GM12801 (cell line): ENCODE data around the gene NF1.

Experiments used
- CTCF ChIP-seq: IDR thresholded peaks from one replicate; pipeline ENCODE4 v1.5.1; 2011; ENCODE audit warnings: control low read depth; ENCODE audit not compliant: insufficient read length; ENCODE audit errors: extremely low read depth

Gene NF1

GRCh38 chr17:31388770-31389656 lies 294.2 kb downstream of the NF1 start:
- TF ChIP-seq CTCF = no peak

- TF ChIP-seq CTCF = no peak
Observed at GRCh38 chr17:31389657-31390381, 295.0 kb downstream of the NF1 start.

- no peak for TF ChIP-seq CTCF
Observed at GRCh38 chr17:31390426-31390747, 295.6 kb downstream of the NF1 start.

- TF ChIP-seq CTCF = no peak
Observed at GRCh38 chr17:31390748-31391495, 296.1 kb downstream of the NF1 start.

- no peak for TF ChIP-seq CTCF
Observed at GRCh38 chr17:31391496-31391949, 296.7 kb downstream of the NF1 start, which contains the start of gene RAB11FIP4. Gene RAB11FIP4 (plus strand): TSS chr17:31391675. CDS start chr17:31391853, 178 bp downstream.

- TF ChIP-seq CTCF = no peak
Observed at GRCh38 chr17:31392002-31392855, 297.5 kb downstream of the NF1 start.
